Measurements from ENCODE around the gene SAP30BP. TPM values are rescaled to one million over a fixed set of nuclear protein-coding genes. Genes with fewer than 3 reads are reported as not detected.

Gene SAP30BP
- total RNA-seq (2021): 79.5 and 80.3 TPM in 2 replicates
- Bru-seq, nascent RNA: percentile 87 among the genes with signal in this experiment
- BruChase-seq, experiment 1, labeled RNA remaining after a 2-hour chase: percentile 80 among the genes with signal in this experiment
- BruChase-seq, experiment 2, labeled RNA remaining after a 6-hour chase: percentile 87 among the genes with signal in this experiment
- long read RNA-seq, transcript SAP30BP-225 (11 exons, 2,722 nt): major isoform, 95 of 113 reads
- long read RNA-seq, partial matches to known transcripts: 2 of 113 reads
- long read RNA-seq, other reads (novel, unspliced or antisense): 12 of 113 reads

- H3K4me3 ChIP-seq: peak within 1 kb of the TSS; percentile 100
- H3K79me2 ChIP-seq (ENCODE audit: low read depth): peaks cover 71% of the 10 kb centered on the region
- H3K4me1 ChIP-seq (replicated peaks; ENCODE audit: insufficient read depth): peaks cover 21% of the 10 kb centered on the region
- H4K20me1 ChIP-seq (ENCODE audit: insufficient read depth): peaks cover 14% of the 10 kb centered on the region
- H2AFZ ChIP-seq: peak within 1 kb of the TSS; percentile 95
- H3K9me3 ChIP-seq (ENCODE audit: insufficient read depth, low read depth): no peaks in the 10 kb centered on the region
- ChIA-PET CTCF (interaction anchor here (0.6 to 1.6 kb wide), 3 partner anchors 34 to 66 kb away, joined by 3 to 5 read pairs (median 5); partner anchors contain the start of gene SMIM5), POLR2A (ENCODE audit: unreplicated experiment) (interaction anchor here (0.6 to 0.9 kb wide), 3 partner anchors 14 to 161 kb away, joined by 3 to 9 read pairs (median 4); no protein-coding TSS in a partner anchor)
- H3K27me3 ChIP-seq (ENCODE audit: insufficient read depth, low read depth): no peaks in the 10 kb centered on the region
- peak within 1 kb of the TSS; percentile 96 for H3K4me2 ChIP-seq
- DNase-seq: peak; percentile 91 to 92
- peaks cover 26% of the 10 kb centered on the region for H3K36me3 ChIP-seq (ENCODE audit: low read depth)
- TF ChIP-seq EZH2 (IDR thresholded peaks at IDR 0.05; ENCODE audit: low read depth): no peak
- TF ChIP-seq, protein P1, sequence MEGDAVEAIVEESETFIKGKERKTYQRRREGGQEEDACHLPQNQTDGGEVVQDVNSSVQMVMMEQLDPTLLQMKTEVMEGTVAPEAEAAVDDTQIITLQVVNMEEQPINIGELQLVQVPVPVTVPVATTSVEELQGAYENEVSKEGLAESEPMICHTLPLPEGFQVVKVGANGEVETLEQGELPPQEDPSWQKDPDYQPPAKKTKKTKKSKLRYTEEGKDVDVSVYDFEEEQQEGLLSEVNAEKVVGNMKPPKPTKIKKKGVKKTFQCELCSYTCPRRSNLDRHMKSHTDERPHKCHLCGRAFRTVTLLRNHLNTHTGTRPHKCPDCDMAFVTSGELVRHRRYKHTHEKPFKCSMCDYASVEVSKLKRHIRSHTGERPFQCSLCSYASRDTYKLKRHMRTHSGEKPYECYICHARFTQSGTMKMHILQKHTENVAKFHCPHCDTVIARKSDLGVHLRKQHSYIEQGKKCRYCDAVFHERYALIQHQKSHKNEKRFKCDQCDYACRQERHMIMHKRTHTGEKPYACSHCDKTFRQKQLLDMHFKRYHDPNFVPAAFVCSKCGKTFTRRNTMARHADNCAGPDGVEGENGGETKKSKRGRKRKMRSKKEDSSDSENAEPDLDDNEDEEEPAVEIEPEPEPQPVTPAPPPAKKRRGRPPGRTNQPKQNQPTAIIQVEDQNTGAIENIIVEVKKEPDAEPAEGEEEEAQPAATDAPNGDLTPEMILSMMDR (conservative IDR thresholded peaks at IDR 0.05): 0 out of 2 replicates have a peak, but pooled peaks have one; percentile 16
- H3K27ac ChIP-seq: peak within 1 kb of the TSS; percentile 73
- intact Hi-C loops (cut with micrococcal nuclease; ENCODE audit: unreplicated experiment): loop anchor here (5.0 kb wide), 1 partner anchor 35 kb away; the partner anchor contains the start of gene SMIM5
- no peaks in the 10 kb centered on the region for H3K9me2 ChIP-seq (ENCODE audit: insufficient read depth)
- peaks cover 24% of the 10 kb centered on the region; the same call in 1 of the 2 replicates for H3F3A ChIP-seq (ENCODE audit: insufficient read depth, low read depth)
- TSS peak; percentile 71 for BruUV-seq (replicated peaks)
Measured at GRCh38 chr17:75666959-75667790, at the start of gene SAP30BP, which contains the start of gene RECQL5. TSS of gene SAP30BP (plus strand) at chr17:75667338. CDS start at chr17:75667373, 35 bp downstream. TSS of gene RECQL5 (minus strand) at chr17:75667154. CDS start at chr17:75666557, 597 bp downstream.

- Histone ChIP-seq H3K9me2 (ENCODE audit: insufficient read depth) (no peaks in the 10 kb centered on the region), H3K4me1 (replicated peaks; ENCODE audit: insufficient read depth) (no peaks in the 10 kb centered on the region), H3K27me3 (ENCODE audit: insufficient read depth, low read depth) (no peaks in the 10 kb centered on the region), H3K4me3 (no peak overlapping the region), H3K4me2 (no peak overlapping the region), H3K9me3 (ENCODE audit: insufficient read depth, low read depth) (no peaks in the 10 kb centered on the region), H3K36me3 (ENCODE audit: low read depth) (no peaks in the 10 kb centered on the region), H4K20me1 (ENCODE audit: insufficient read depth) (peaks cover 3% of the 10 kb centered on the region; the same call in 1 of the 2 replicates), H3F3A (ENCODE audit: insufficient read depth, low read depth) (no peaks in the 10 kb centered on the region), H3K27ac (no peak overlapping the region), H3K79me2 (ENCODE audit: low read depth) (no peaks in the 10 kb centered on the region), H2AFZ (no peak overlapping the region)
- CTCF ChIA-PET: no interaction called here
- no TSS peak for BruUV-seq (replicated peaks)
- intact Hi-C loops (cut with micrococcal nuclease; ENCODE audit: unreplicated experiment): no loop called here
- TF ChIP-seq, protein P1 (conservative IDR thresholded peaks at IDR 0.05): no peak
- DNase-seq: no peak
- POLR2A ChIA-PET (ENCODE audit: unreplicated experiment): no interaction called here
Measured at GRCh38 chr17:75617675-75618074, 49.5 kb upstream of the SAP30BP start.

Measured in PC-9 (cell line).